Measurements from ENCODE around the gene RRP1.

DNA sequence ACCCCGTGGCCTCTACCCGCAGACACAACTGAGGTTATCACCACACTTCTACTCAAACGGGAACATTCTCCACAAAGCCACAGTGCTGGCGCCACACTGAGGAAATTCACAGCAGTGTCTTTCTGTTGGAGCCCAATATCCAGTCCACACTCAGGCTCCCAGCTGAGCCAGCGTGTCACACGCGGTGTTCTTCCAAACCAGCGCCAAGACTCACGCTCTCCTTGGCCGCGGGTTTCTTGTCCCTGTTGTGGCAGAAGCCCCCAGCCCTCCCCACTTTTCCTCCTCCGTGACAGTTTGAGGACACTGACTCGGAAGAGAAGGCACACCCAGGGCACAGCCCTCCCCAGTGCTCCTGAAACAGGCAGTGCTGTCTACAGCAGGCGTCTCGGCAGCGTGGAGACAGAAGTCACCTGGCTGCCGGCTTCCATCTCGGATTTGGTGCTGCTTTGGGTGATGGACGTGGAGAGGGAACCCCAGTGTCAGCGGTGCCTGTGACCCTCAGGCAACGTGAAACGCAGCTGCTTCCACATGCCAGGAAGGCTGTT lies 40.3 kb downstream of the RRP1 start:
- TF ChIP-seq SUZ12 (IDR thresholded peaks at IDR 0.05; ENCODE audit: unreplicated experiment): no peak
- TF ChIP-seq, protein P1, sequence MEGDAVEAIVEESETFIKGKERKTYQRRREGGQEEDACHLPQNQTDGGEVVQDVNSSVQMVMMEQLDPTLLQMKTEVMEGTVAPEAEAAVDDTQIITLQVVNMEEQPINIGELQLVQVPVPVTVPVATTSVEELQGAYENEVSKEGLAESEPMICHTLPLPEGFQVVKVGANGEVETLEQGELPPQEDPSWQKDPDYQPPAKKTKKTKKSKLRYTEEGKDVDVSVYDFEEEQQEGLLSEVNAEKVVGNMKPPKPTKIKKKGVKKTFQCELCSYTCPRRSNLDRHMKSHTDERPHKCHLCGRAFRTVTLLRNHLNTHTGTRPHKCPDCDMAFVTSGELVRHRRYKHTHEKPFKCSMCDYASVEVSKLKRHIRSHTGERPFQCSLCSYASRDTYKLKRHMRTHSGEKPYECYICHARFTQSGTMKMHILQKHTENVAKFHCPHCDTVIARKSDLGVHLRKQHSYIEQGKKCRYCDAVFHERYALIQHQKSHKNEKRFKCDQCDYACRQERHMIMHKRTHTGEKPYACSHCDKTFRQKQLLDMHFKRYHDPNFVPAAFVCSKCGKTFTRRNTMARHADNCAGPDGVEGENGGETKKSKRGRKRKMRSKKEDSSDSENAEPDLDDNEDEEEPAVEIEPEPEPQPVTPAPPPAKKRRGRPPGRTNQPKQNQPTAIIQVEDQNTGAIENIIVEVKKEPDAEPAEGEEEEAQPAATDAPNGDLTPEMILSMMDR (IDR thresholded peaks at IDR 0.05 in 2 of 3, conservative IDR thresholded peaks at IDR 0.05 in 1 of 3; ENCODE audit: control insufficient read depth in 2 of 3, extremely low read depth in 1 of 3, insufficient read depth in 1 of 3, low read depth in 3 of 3, low read length in 3 of 3): peak in 1 of 3 experiments; percentile 16; a peak in 1 of 6 replicates
- TF ChIP-seq POLR2A (IDR thresholded peaks at IDR 0.05; ENCODE audit: low read depth, low read length): no peak
- TF ChIP-seq SMAD1 (IDR thresholded peaks at IDR 0.05; ENCODE audit: low read depth, partially characterized antibody): no peak
- TF ChIP-seq FOXM1 (IDR thresholded peaks at IDR 0.05; ENCODE audit: low read depth, low read length): no peak
- TF ChIP-seq, protein P2, sequence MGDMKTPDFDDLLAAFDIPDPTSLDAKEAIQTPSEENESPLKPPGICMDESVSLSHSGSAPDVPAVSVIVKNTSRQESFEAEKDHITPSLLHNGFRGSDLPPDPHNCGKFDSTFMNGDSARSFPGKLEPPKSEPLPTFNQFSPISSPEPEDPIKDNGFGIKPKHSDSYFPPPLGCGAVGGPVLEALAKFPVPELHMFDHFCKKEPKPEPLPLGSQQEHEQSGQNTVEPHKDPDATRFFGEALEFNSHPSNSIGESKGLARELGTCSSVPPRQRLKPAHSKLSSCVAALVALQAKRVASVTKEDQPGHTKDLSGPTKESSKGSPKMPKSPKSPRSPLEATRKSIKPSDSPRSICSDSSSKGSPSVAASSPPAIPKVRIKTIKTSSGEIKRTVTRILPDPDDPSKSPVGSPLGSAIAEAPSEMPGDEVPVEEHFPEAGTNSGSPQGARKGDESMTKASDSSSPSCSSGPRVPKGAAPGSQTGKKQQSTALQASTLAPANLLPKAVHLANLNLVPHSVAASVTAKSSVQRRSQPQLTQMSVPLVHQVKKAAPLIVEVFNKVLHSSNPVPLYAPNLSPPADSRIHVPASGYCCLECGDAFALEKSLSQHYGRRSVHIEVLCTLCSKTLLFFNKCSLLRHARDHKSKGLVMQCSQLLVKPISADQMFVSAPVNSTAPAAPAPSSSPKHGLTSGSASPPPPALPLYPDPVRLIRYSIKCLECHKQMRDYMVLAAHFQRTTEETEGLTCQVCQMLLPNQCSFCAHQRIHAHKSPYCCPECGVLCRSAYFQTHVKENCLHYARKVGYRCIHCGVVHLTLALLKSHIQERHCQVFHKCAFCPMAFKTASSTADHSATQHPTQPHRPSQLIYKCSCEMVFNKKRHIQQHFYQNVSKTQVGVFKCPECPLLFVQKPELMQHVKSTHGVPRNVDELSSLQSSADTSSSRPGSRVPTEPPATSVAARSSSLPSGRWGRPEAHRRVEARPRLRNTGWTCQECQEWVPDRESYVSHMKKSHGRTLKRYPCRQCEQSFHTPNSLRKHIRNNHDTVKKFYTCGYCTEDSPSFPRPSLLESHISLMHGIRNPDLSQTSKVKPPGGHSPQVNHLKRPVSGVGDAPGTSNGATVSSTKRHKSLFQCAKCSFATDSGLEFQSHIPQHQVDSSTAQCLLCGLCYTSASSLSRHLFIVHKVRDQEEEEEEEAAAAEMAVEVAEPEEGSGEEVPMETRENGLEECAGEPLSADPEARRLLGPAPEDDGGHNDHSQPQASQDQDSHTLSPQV (IDR thresholded peaks at IDR 0.05): no peak
- TF ChIP-seq CREM (IDR thresholded peaks at IDR 0.05; ENCODE audit: low read depth): no peak
- TF ChIP-seq TAF1 (IDR thresholded peaks at IDR 0.05; ENCODE audit: borderline replicate concordance, low read depth, low read length): no peak

Measured in GM12878 (cell line).